GM19397 (cell line): ENCODE data around the gene VPS39.

Experiments used
- ATAC-seq: cut with Tn5 transposase; IDR thresholded peaks from one replicate; pipeline ENCODE4 v1.9.1; 2021; ENCODE audit warnings: mild to moderate bottlenecking, moderate library complexity; ENCODE audit not compliant: unreplicated experiment

Gene VPS39

DNA sequence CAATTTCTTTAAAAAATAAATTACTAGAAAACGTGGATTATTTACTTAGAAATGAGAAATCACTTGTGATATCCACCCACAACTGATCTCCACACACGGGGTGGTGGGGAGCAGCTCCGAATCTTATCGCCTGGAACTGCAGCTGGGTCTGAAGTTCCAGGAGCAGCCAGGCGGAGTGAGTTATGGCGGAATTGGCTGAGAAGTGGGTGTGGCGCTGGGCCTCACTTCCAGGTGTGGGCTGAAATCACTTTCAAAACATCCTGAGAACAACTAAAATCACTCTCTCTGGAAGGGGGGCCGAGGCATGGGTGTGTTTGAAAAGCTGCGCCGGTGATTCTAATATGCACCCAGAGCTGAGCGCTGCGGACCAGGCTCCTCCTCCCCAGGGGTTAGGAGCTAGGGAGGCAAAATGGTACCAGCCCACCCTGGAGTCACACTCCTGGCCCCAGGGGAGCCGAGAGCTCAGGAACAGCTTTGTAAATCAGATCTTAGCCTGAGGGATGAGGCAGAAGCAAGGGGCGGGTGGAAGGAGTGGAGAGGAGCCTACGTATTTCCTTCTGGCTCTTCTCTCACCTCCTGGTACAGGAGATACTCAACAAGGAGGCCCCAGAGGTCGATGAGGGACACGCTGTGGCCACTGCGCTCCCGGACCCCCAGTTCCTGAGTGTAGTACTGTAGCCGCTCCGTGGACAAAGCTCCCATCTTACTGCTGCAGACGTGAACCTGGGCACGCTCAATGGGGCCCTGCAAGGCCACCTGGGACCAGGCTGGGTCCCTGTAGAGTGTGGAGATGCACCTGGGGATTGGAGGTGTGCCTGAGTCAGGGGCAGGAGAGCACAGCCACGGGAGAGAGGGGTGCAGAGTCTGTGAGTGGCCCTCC, 61.3 kb downstream of the VPS39 start:
- no peak for ATAC-seq

DNA sequence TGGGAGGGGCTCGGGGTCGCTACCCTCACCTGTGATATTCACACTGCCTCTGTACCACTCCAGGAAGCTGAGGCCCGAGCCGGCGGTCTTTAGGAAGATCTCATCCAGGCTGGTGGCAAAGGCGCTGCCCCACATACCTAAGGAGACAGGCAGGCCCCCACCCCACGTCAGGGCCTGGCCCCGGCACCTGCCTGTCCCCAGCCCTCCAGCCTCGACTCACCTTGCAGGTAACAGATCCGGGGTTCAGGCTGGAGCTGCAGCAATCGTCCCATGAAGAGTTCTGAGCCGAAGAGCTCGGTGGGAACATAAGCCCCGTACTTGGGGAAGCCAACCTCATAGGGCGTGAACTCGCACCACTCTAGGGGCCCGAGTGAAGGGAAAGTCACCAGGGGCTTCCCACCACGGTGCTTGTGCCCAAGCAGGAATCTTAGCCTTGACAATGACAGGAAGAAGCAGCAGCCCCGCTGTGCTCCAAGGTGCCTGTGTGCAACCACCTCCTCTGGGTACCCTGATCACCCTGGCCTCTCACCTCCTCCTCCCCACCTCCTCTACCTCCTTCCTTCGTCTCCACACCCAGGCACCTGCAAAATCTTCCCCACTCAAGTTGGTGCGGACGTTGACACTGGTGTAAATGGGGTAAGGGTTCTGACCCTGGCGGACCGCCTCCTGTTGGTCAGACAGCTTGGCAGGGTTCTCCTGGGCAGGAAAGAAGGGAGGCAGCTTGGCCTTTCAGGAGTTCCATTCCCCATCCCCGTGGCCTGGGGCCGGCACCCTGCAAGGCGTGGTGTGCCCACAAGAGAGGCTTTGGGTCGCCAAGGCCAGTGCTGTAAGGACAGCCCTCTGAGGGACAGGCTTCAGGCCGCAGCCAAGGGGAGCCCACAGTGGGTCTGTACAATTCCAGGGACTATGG, 62.3 kb downstream of the VPS39 start:
- no peak for ATAC-seq

DNA sequence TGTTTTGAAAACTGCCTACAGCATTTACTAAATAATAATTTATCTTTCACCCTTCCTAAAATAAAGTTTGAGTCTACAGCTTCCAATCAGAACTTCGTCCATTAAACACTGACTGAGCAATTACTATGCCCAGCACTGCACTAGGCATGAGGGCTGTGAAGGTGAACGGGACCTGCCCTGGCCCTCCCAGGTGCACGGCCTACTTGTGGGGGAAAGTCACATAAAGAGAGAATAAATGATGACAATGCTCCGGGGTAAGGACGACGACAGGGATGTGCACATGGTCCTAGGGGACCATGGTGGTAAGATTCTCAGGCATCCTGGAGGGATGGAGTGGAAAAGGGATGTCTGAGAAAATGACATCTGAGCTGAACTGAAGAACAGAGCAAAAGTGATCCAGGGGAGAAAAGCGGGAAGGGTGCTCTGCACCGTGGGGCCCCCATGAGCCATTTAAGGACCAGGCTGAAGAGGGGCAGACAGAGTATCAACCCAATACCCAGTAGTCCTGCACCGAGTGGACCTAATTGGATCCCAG, 63.2 kb downstream of the VPS39 start:
- no peak for ATAC-seq

DNA sequence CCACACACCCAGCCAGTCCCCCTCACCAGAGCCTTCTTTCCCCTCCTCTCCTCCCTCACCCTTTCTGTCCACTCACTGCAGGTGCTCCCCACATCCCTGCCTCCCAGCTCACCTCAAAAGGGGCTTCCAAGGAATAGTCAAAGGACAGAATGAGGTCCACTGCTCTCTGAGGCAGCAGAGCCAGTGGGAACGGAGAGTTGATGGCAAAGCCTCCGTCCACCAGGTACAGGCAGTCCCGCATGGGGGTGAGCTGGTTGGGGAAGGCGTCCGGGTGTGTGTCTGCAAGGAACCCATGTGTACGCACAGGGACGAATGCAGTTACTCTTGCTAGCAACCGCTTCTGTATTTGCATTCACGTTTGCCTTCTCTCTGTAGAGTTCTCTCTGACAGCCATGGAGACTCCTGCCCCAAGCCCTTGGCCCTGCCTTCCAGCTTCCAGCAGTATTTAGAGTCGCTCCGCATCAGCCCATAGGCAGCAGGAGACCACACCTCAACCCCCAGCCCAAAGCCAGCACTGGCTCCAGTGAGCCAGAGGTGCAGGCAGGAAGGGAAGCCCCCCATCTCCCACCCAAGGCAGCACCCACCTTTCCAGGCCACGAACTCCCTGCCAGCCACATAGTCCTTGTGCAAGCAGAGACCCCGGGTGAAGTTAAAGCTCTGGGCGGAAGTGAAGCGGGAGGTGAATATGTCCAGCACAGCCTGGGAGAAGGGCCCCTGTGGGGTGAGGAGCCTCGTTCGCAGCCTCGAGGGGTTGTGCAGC, 64.1 kb downstream of the VPS39 start:
- ATAC-seq = no peak

DNA sequence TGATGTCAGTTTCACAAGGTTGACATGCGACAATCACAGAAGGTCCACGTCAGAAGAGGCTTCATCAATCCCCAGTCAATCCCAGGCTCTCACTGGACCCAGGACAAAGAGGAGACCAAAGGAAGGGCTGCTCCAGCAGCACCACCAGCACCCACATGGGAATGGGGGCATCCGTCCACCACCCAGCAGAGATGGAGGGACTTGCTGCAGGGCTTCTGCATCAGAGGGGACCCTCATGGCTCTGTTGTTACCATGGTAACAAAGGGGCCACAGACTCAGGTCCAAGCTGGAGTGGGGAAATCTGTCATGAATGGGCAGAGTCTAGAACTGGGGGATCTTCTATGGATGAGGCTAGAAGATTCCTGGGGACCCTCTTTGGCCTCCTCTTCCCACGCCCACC, 64.7 kb downstream of the VPS39 start:
- no peak for ATAC-seq

GRCh38 chr15:42141795-42142667, 66.1 kb downstream of the VPS39 start:
- ATAC-seq = no peak

GRCh38 chr15:42141246-42141645, 66.9 kb downstream of the VPS39 start:
- ATAC-seq = no peak

GRCh38 chr15:42140383-42141070, 67.6 kb downstream of the VPS39 start:
- no peak for ATAC-seq

DNA sequence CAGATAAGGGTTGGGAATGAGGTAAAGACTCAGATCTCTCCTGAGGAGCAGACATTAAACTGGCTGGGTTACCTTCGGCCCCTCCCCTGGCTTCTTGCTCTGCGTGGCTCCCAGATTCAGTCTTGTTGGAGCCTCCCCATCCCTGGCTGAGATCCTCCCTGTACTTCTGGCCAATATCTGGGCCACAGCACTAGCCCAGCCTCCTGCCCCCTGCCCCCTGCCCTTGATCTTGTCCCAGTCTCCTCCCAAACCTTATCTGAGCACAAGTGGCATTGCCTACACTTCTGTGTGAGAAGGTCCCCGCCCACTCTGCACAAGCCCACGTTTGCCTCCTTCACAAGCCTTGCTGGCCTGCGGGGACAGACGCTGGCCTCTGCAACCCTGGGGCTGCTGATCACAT, 68.5 kb downstream of the VPS39 start:
- ATAC-seq = no peak

DNA sequence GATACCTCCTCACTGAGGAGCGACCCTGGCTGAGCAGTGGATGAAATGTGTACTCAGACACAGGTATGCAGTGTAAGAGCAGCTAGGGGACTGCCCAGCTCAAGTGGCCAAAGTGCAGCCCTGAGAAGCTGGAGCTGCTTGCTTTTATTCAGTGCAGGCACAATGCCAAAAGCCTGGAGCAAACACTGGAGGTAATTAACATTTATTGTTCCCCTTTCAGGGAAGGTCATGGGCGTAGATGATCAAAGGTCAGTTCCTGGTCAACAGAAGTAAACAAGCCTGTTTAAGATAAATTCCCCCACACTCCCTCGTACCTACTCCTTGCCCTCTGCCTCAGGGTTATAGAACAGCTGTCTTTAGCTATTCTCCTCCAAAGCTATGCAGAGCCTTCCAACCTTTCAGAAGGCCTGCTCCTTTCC, 69.1 kb downstream of the VPS39 start:
- ATAC-seq = no peak

- no peak for ATAC-seq
Measured at GRCh38 chr15:42138411-42138810, 69.7 kb downstream of the VPS39 start.

DNA sequence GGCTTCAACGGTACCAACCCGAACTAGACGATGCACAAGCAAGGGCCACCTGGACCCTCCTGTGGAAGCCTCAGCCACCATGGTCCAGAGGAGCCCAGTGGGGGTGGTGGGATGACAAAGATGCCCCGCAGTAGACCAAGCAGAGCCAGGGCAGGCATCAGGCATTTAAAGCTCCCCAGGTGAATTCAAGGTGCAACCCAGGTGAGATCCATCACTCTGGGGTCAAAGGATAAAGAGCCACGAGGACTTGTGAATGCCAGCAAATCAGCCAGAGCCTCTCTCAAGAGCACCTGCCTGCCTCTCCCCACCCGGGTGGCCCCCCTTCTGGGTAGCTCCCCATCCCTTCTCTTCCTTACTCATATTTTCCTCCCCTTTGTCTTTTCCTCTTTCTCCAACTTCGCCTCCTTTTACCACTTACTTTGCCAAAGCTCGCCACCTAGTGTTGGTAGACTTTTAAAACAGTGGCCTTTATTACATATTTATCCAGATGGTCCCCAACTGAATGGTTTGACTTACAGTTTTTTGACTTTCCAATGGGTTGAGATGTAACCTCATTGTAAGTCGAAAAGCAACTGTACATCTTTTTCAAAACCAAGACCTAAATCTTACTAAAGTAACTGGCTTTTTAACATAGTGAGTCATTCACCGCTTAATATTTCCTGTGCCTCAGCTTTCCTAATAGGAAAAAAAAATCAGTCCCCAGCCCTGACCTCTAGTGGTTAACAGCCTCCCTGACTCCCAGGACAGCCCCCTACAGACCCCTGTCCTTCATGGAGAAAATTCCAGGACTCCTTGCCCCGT, 70.4 kb downstream of the VPS39 start:
- no peak for ATAC-seq

- ATAC-seq = no peak
Measured at GRCh38 chr15:42136513-42136912, 71.6 kb downstream of the VPS39 start.

- no peak for ATAC-seq
Measured at GRCh38 chr15:42135351-42135750, 72.8 kb downstream of the VPS39 start.

GRCh38 chr15:42134617-42135245, 73.4 kb downstream of the VPS39 start:
- no peak for ATAC-seq

- no peak for ATAC-seq
Measured at GRCh38 chr15:42133886-42134502, 74.1 kb downstream of the VPS39 start.

DNA sequence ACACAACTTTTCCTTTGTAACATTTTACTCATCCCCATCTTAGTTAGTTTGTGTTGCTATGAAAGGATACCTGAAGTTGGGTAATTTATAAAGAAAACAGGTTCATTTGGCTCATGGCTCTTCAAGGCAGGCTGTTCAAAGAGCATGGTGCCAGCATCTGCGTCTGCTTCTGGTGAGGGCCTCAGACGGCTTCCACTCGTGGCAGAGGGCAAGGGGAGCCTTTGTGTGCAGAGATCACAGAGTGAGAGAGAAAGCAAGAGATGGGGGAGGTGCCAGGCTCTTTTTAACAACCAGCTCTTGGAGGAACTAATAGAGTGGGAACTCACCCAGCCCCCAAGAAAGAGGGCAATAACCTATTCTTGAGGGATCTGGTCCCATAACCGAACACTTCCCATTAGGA, 74.7 kb downstream of the VPS39 start:
- no peak for ATAC-seq
